SK-N-MC (cell line): Measurements from ENCODE around the gene CREB5.

ENCODE experiments used
- EZH2 ChIP-seq: fragments of 200-600 bp; sonication (generic); IDR thresholded peaks from one replicate; pipeline ENCODE4 v1.6.1; 2017; ENCODE audit warnings: antibody characterized with exemption
- FOXP2 ChIP-seq: optimal IDR thresholded peaks from 2 replicates; pipeline ENCODE3; 2011; ENCODE audit warnings: mild to moderate bottlenecking, moderate library complexity; ENCODE audit not compliant: insufficient read depth; ENCODE audit errors: extremely low read length, control extremely low read depth
- POLR2AphosphoS5 ChIP-seq: IDR thresholded peaks from 2 replicates; pipeline ENCODE4 v1.6.1; 2012; ENCODE audit warnings: mild to moderate bottlenecking, low read depth, low read length, borderline replicate concordance

- TF ChIP-seq EZH2 (no peak), POLR2AphosphoS5 (no peak), FOXP2 (no peak)
Observed at GRCh38 chr7:28729281-28729680, 317.0 kb downstream of the CREB5 start.
